GM19099 (cell line): ENCODE data around the gene SLC30A7.

Source experiments
- POLR2A ChIP-seq: IDR thresholded peaks from 3 replicates; pipeline ENCODE4 v1.6.1; 2011; ENCODE audit warnings: low read depth; ENCODE audit not compliant: insufficient read length; ENCODE audit errors: extremely low read depth

SLC30A7 gene

DNA sequence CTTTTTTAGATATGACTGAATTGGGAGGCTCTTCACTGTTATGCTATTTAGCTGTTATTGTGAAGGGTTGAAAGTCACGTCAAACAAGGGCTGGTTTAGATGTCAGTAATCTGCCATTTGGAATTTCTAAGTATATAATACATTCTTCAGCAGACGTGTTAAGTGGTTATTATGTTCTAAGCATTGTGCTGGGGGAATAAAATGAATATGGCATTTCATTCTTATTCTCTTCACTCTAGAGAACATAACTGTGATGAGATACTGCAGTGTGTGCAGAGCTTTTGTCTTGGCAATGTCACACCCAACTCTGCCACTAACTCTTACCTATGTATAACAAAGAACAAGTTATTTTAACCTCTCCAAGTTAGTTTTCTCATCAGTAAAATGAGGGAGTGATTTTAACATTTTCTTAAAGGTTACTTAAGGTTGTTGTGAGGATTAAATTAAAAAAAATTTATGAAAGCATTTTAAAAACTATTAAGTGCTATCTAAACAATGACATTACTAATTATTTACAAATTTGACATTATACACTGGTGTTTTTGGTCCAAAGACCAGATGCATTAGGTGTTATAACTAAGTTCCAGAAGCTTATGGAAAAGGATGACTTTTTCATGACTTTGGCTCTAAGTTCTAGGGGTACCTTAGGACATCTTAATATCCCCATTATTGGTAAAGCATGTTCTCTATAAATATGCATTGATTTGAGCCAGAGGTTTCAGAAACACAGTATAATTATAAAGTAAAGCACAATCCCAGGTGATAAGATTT is 58.3 kb downstream of the SLC30A7 start:
- no peak for TF ChIP-seq POLR2A

DNA sequence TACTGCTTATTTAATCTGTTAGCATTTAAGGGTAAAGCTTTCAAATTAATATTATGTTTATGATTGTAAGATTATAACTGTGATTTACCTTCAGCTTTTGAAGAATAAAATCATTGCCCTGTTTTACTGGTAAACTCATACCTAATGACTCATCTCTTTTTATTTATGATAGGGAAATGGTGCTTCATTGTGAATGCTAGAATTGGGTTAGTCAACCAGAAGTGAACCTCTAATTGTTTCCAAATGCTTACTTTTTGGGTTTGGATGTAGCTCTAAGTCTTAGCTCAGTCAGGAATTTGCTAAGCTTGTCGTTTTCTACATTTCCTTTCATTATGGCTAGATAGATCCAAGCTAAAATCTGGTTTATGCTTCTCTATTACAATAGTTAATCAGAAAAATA is 59.4 kb downstream of the SLC30A7 start:
- TF ChIP-seq POLR2A = no peak

GRCh38 chr1:100959502-100960060 is 63.7 kb downstream of the SLC30A7 start:
- no peak for TF ChIP-seq POLR2A

DNA sequence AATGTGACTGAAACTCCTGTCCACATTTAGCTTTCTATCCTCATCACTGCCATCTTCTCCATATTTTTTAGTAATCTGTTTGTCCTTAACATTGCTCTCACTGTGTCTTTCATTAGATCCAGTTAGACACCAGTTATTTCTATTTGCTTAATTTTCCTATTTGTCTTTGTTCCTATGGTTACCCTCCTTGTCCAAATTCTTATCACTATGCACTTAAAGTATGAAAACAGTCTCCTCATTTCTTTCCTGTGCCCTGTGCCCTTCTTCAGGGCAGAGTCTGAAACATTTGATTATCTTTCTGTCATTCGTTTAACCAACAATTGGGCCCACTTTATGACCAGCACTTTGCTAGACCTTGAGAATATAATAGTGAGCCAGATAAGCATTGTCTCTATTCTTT is 64.2 kb downstream of the SLC30A7 start:
- no peak for TF ChIP-seq POLR2A

GRCh38 chr1:100968621-100969020 is 72.7 kb downstream of the SLC30A7 start:
- TF ChIP-seq POLR2A = no peak

DNA sequence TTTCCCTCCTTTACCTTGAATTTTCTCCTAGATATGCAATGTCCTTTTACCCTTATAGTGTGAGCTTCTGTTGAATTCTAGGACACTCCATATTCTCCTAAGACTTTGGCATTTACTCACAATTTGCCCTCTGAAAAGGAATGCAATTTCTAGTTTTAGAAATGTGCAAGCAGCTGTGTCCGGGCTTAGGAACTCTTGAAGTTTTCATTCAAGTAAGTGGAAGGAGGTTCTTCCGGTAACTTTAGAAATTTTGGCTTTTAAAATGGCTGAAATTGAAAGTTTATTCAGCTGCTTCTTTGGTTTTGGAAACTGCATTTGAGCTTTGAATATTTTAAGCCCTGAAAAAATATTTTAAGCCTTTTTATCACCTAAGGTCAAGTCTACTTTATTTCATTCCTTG is 73.4 kb downstream of the SLC30A7 start:
- TF ChIP-seq POLR2A = no peak

DNA sequence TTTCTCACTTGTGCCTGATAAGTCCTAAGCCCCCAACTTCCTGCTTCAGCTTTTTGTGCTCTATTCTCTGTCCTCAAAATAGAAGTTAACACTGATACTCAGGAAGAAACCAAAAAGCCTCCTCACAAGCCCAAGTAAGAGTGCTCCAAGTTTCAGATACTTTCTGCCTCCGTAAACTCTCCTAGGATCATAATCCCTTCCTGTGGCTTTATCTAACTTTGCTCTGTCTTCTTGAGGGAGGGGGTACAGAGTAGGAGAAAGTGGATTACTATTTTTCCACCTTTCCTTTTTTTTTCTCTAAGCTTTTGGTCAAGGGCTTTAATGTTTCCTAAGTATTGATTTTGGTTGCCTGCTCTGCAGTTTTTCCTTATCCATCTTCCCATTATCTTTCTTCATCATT is 75.1 kb downstream of the SLC30A7 start:
- no peak for TF ChIP-seq POLR2A

- no peak for TF ChIP-seq POLR2A
Measured at GRCh38 chr1:100972185-100972584, 76.3 kb downstream of the SLC30A7 start.

DNA sequence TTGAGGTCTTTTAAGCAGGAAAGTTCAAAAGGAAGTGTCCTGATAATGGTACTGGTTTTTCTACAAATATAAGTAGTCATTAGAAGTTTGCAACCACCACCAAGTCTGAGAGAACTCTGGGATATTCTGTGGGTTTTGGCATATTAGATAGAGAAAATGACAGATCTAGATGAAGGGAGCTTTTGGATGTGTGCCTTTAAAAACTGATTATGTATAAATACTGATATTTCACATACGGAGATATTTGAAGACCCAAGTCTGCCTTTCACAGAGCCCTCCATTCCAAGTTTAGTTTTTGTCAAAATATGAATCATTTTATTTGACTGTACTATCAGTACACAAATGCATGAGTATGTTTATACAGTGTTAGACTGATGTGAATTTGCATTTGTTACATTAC is 81.0 kb downstream of the SLC30A7 start:
- TF ChIP-seq POLR2A = no peak

DNA sequence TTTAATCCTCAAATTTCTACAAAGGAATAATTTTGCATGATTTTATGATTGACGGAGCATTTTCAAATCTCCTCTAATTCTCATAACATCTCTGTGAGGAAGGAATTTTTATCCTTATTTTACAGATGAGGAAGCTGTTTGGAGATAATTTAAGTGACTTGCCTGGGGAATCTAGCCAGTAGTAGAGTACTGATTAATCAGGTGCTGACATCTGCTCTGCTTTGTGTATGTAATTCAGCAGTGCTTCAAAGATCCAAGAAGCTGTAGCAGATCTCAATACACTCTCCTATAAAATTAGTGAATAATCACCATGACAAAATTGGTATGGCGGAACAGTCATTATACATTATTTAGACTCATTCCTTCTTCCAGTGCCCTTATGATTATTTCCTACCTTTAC is 83.7 kb downstream of the SLC30A7 start:
- no peak for TF ChIP-seq POLR2A

GRCh38 chr1:100982793-100983192 is 86.9 kb downstream of the SLC30A7 start:
- no peak for TF ChIP-seq POLR2A

DNA sequence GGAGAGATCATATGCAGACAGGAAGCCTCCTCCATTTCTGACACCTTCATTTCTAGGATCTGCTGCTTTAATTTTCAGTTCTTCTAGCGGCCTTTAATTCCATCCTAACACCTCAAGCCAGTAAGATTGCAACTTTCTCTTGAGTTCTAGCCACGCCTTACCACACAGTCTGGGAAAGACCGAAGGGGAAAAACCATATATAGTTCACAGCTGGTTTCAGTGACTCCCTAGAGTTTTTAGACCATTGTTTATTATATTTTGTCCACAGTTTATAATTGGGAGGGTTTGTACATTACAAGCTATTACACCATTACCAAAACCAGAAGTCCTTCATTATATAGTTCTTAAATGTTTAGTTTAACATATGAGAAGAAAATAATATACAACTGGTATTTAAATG is 92.2 kb downstream of the SLC30A7 start:
- TF ChIP-seq POLR2A = no peak

- no peak for TF ChIP-seq POLR2A
Measured at GRCh38 chr1:100989306-100990077, 93.6 kb downstream of the SLC30A7 start.

- TF ChIP-seq POLR2A = no peak
Measured at GRCh38 chr1:100995198-100995988, 99.5 kb downstream of the SLC30A7 start.

DNA sequence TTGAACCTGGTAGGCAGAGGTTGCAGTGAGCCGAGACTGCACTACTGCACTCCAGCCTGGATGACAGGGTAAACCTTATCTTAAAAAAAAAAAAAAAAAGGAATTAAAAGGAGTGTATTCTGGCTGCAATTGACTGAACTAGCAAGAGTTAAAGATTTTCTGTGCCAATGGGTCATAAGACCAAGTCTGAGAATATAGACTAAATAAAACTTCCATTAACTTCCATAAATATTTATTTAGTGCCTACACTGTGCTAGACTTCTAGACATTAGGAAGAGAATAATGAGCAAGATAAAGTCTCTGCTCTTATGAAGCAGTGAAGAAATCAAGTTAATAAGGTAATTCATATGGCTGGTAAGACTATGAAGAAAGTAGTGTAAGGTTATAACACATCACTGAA is 102.5 kb downstream of the SLC30A7 start:
- no peak for TF ChIP-seq POLR2A

DNA sequence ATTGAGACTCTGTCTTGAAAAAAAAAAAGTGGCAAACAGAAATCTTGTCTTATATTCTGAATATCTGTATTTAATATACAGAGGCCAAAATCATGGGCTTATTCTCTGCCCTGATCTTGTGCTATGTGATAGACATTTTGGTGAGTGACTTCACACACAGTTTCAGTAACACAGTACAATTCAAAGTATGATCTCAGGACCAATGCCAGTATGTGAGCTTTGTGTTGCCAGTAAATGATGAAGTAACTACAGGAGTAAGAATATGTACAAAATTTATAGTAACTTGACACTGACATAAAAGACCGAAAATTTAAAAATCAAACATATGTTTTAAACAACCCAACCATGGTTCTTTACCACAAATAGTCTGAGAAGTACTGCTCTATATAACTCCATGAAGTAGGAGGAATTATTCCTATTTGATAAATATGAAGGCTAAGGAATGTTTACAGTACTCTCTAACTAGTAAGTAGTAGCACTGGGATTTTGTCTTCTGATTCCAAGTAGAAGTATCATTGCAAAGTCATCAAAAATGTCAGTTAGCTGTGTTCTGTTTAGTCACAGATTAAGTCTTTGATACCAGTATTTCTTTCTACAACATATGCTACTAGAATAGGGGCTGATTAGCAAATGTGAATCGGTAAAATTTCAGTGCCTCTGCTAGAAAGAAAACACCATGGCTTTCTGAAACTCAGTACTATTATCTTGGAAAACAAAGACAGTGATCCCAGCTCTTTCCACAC is 104.4 kb downstream of the SLC30A7 start:
- TF ChIP-seq POLR2A = no peak
